Memory B cell (primary cell): ENCODE measurements around the gene GNAZ.
"Not testable (repeated sequence)": the region's sequence is repeated elsewhere in the genome, so short reads cannot be mapped to it uniquely, and the experiment has no call there.

Source experiments
- ATAC-seq: fragments of 150-1000 bp; cut with Tn5 transposase; 2 replicates; pipeline ENCODE4 v1.10.0; 2021; ENCODE audit warnings: low read depth, mild to moderate bottlenecking, moderate library complexity
- DNase-seq, 2 donors: peaks; one replicate each; pipeline ENCODE4 v3.0.0; 2022; ENCODE audit warnings: low spot score in 2 of 2
- H3K27ac Mint-ChIP-seq: one replicate; pipeline ENCODE4 v1.8.0; 2022; ENCODE audit warnings: mild to moderate bottlenecking, moderate library complexity, mixed read lengths
- H3K27me3 Mint-ChIP-seq: one replicate; pipeline ENCODE4 v1.8.0; 2022; ENCODE audit warnings: mixed read lengths
- H3K36me3 Mint-ChIP-seq: one replicate; pipeline ENCODE4 v1.8.0; 2022; ENCODE audit warnings: mild to moderate bottlenecking, mixed read lengths
- H3K4me1 Mint-ChIP-seq: one replicate; pipeline ENCODE4 v1.8.0; 2022; ENCODE audit warnings: mixed read lengths
- H3K4me3 Mint-ChIP-seq: one replicate; pipeline ENCODE4 v1.8.0; 2022; ENCODE audit warnings: mild to moderate bottlenecking, moderate library complexity, mixed read lengths
- H3K9me3 Mint-ChIP-seq: one replicate; pipeline ENCODE4 v1.8.0; 2022; ENCODE audit warnings: mixed read lengths

GNAZ gene

DNA sequence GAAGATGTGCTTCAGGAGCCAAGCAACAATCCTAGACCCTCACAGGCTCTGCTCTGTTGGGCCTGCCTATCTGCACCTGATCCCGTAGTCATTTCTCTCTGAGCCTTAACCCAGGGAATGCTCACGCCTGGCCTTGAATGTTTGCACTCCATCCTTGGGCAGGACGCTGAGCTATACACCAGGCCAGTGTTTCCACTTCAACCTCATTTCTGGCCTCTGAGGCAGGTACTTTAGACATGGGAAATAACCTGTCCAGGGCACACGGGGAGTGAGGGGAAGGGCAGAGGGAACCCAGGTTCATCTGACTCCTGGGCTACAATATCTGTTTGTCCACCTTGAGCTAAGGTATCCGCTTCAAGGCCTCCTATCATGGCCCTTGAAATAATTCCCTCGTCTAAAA lies 61.6 kb downstream of the GNAZ start:
- no peak for DNase-seq
- no peaks in the 10 kb centered on the region for H3K9me3 Mint-ChIP-seq
- no peak overlapping the region for H3K4me3 Mint-ChIP-seq
- ATAC-seq: no peak
- H3K27me3 Mint-ChIP-seq: no peaks in the 10 kb centered on the region
- H3K27ac Mint-ChIP-seq: no peak overlapping the region
- H3K36me3 Mint-ChIP-seq: no peaks in the 10 kb centered on the region
- peaks cover 10% of the 10 kb centered on the region for H3K4me1 Mint-ChIP-seq

DNA sequence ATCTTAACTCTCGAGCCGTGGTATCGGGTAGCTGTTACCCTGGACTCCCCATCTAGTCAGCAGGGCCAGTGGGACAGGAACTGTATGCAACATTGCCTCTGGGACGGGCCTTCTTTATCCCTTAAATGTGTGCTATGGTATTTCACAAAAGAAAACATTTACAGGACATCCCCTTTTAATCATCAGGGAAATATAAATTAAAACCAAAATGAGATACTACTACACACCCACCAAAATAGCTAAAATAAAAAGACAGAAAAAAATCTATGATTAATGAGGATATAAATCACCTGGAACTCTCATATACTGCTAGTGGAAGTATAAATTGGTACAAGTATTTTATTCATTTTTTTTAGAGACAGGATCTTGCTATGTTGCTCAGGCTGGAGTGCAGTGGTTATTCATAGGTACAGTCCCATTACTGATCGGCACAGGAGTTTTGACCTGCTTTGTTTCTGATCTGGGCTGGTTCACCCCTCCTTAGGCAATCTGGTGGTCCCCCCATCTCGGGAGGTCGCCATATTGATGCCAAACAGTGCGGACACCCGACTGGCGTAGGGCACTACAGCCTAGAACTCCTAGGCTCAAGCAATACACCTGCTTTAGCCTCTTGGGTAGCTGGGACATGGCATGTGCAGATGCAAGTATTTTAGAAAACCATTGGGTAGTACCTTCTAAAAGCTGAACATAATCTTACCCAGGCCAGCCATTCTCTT lies 62.2 kb downstream of the GNAZ start:
- no peak for DNase-seq
- H3K4me3 Mint-ChIP-seq: no peak overlapping the region
- no peaks in the 10 kb centered on the region for H3K36me3 Mint-ChIP-seq
- no peak overlapping the region for H3K27ac Mint-ChIP-seq
- H3K27me3 Mint-ChIP-seq: no peaks in the 10 kb centered on the region
- no peak for ATAC-seq
- H3K4me1 Mint-ChIP-seq: peaks cover 10% of the 10 kb centered on the region
- H3K9me3 Mint-ChIP-seq: no peaks in the 10 kb centered on the region

DNA sequence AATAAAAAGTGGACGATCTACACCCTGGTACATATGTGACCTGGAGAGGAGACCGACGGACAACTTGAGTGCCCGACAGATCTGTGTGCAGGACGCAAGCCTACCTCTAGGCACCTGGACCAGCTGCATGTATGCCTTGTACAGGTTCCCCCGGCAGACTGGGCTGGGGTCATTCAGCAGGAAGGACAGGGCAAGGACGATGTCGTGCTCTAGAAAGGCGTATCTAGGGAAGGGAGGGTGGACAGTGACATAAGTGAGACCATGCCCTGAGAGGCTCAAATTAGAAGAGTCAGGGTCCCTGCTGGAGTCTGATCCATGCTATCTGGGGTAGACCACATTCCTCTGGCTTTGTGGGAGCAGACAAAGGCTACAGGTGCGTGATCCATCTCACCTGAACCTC lies 63.6 kb downstream of the GNAZ start:
- DNase-seq (no peak), ATAC-seq (no peak)
- H3K36me3 Mint-ChIP-seq: no peaks in the 10 kb centered on the region
- no peak overlapping the region for H3K4me3 Mint-ChIP-seq
- H3K27ac Mint-ChIP-seq: no peak overlapping the region
- H3K27me3 Mint-ChIP-seq: no peaks in the 10 kb centered on the region
- H3K9me3 Mint-ChIP-seq: no peaks in the 10 kb centered on the region
- H3K4me1 Mint-ChIP-seq: peaks cover 11% of the 10 kb centered on the region

DNA sequence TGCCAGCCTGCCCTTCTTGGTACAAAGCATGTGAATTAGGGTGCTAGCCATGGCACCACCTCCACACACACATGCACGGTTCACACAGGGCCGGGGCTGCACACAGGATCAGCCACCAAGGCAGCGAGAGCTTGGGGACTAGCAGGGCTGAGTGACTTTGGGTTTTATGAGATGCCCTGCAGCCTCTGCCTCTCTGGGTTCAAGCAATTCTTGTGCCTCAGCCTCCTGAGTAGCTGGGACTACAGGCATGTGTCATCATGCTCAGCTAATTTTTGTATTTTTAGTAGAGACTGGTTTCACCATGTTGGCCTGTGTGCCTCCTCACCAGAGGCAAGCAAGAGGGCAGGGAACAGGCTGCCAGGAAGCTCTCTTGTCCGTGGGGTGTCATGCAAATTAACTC lies 66.7 kb downstream of the GNAZ start:
- Mint-ChIP-seq H3K27ac (peak overlapping the region; percentile 96), H3K4me1 (peaks cover 15% of the 10 kb centered on the region)
- H3K9me3 Mint-ChIP-seq, H3K4me3 Mint-ChIP-seq, H3K27me3 Mint-ChIP-seq, ATAC-seq, H3K36me3 Mint-ChIP-seq, DNase-seq: not testable (repeated sequence)

DNA sequence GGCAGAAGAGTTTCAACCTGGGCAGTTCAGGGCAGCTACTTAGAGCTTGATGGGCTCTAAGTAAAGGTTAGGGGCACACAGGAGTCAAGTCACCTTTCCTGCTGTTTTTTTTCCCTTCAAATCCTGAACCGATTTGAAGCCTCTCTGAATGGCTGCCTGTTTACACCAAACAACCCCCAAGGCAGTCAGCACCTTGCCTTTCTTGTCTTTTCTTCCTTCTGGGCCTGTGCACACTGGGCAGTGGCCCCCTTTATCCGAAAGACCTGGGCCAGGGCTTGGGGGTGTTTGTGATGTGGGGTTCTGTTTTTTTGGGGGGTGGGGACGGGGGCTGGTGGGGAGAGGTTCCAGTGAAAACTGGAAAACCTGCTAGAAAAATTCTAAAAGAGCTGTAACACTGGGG lies 67.1 kb downstream of the GNAZ start:
- DNase-seq: no peak

DNA sequence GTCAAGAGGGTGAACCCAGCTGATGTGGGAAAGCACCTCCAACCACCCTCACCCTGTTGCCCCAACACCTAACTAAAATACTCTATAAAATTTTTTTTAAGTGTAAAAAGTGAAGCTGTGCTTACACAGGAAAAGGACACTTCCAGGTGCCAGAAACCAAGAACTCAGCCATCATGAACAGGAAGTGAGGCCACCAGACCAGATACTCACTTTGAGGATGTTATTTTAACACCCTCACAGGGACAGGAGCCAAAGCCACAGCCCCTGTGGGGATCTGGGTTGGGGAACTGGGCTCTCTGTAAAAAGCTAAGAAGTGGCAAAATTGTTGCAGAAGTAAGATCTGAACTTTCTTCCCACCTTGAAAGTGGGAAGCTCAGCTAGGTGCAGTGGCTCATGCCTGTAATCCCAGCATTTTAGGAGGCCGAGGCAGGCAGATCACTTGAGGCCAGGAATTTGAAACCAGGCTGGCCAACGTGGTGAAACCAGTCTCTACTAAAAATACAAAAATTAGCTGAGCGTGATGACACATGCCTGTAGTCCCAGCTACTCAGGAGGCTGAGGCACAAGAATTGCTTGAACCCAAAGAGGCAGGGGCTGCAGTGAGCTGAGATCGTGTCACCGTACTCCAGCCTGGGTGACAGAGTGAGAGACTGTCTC lies 67.7 kb downstream of the GNAZ start:
- Mint-ChIP-seq H3K4me3 (peak overlapping the region; percentile 69), H3K4me1 (peaks cover 22% of the 10 kb centered on the region), H3K27ac (peak overlapping the region; percentile 96), H3K9me3 (no peaks in the 10 kb centered on the region), H3K27me3 (no peaks in the 10 kb centered on the region), H3K36me3 (no peaks in the 10 kb centered on the region)
- peak; percentile 59 for ATAC-seq
- DNase-seq: peak; percentile 44 to 60

More for the DNA sequence above, 67.1 kb downstream of the GNAZ start:
- no peak for ATAC-seq
- Mint-ChIP-seq H3K4me1 (peaks cover 18% of the 10 kb centered on the region), H3K27me3 (no peaks in the 10 kb centered on the region), H3K4me3 (no peak overlapping the region), H3K27ac (peak overlapping the region; percentile 96), H3K9me3 (no peaks in the 10 kb centered on the region), H3K36me3 (no peaks in the 10 kb centered on the region)

DNA sequence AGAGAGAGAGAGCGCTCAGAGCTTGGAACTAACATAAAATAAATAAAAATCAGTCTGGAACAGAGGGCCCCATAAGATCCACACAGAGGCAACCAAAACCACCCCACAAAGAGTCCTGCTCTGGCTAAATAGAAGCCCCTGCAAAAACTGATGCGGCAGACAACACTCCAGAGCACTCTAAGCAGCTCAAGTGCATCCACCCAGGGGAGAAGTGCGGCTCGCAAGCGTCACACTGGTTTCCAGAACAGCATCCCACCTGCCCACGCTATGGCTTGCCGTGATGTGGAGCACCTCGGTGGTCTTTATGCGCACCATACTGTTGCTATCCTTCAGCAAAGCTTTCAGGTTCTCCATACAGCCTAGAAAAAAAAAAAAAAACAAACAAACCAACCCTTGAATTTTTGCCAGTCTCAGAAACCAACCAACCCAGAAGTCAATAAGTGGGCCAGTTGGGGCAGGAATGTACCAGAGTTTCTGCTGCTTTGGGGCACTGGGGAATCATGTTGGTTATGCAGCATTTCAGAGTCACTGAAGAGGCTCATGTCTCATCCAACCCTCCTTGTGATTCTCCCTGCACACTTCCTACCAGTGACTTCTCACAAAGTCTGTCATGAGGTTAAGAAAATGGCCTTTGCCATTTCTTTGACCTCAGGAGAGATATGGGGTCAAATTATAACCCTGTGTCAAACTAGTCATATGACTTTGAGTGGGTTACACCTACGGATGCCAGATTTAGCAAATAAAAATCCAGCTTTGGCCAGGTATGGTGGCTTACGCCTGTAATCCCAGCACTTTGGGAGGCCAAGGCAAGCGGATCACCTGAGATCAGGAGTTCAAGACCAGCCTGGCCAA lies 68.5 kb downstream of the GNAZ start:
- ATAC-seq (no peak), DNase-seq (no peak)
- Mint-ChIP-seq H3K4me1 (peaks cover 25% of the 10 kb centered on the region), H3K27ac (peak overlapping the region; percentile 96), H3K4me3 (peak overlapping the region; percentile 69), H3K36me3 (no peaks in the 10 kb centered on the region), H3K9me3 (no peaks in the 10 kb centered on the region), H3K27me3 (no peaks in the 10 kb centered on the region)

DNA sequence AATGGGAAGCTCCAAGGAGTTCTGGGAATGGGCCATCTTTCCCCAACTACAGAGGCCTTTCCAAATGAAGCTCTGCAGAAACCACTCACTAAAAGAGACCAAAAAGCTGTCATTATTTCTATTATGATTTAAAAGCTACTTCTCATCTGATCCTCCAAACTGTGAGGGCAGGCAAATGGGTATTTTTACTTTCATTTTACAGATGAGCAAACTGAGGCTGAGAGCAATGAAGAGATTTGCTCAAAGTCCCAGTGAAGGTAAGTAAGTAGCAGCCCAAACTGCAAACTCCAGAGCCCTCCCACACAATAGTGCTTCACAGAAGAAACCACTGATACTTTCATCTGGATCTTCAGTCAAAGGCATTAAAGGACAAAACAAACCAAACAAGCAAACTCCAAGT lies 70.1 kb downstream of the GNAZ start:
- Mint-ChIP-seq H3K4me3 (no peak overlapping the region), H3K36me3 (no peaks in the 10 kb centered on the region), H3K27ac (no peak overlapping the region), H3K27me3 (no peaks in the 10 kb centered on the region), H3K9me3 (no peaks in the 10 kb centered on the region), H3K4me1 (peaks cover 28% of the 10 kb centered on the region)
- ATAC-seq (no peak), DNase-seq (no peak)

DNA sequence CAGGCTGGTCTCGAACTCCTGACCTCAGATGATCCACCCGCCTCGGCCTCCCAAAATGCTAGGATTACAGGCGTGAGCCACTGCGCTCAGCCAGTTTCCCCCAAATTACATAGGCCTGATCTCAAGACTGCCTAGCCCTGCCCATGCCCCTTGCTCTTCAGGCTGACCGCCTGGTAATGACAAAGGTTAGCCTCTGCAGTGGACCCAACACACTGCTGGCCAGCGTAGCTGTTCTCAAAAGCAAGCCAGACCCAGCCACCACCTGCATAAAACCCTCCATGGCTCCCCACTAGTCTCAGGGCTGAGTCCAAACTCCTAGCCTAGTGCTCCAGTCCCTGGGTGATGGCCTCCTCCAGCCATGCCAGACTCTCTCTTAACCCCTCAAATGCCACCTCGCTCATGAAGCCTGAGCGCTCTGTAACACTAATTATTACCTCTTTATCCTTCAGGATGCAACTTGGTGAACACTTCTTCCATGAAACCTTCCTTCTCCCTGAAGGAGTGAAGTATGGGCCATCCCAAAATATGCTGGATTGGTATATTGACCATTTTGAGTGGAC lies 72.3 kb downstream of the GNAZ start:
- H3K4me1 Mint-ChIP-seq: peaks cover 22% of the 10 kb centered on the region
- no peak for ATAC-seq

DNA sequence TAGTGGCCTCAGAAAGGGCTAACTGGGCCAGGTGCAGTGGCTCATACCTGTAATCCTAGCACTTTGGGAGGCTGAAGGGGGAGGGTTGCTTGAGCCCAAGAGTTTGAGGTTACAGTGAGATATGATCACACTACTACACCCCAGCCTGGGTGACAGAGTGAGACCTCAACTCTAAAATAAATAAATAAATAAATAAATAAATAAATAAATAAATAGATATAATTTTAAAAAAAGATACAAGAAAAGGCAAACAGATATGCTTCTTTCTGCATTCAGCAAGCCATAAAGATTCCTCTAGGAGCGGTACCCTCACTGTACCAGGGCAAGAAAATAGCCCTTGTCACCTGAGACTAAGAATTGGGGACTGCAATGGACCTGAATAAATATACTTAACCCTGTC lies 72.8 kb downstream of the GNAZ start:
- H3K36me3 Mint-ChIP-seq: no peaks in the 10 kb centered on the region
- ATAC-seq (no peak), DNase-seq (no peak)
- no peaks in the 10 kb centered on the region for H3K9me3 Mint-ChIP-seq
- H3K27ac Mint-ChIP-seq: peak overlapping the region; percentile 98
- no peak overlapping the region for H3K4me3 Mint-ChIP-seq
- peaks cover 20% of the 10 kb centered on the region for H3K4me1 Mint-ChIP-seq
- no peaks in the 10 kb centered on the region for H3K27me3 Mint-ChIP-seq

More for the DNA sequence above, 72.3 kb downstream of the GNAZ start:
- no peaks in the 10 kb centered on the region for H3K9me3 Mint-ChIP-seq
- peak overlapping the region; percentile 98 for H3K27ac Mint-ChIP-seq
- no peaks in the 10 kb centered on the region for H3K27me3 Mint-ChIP-seq
- no peak for DNase-seq
- H3K4me3 Mint-ChIP-seq: peak overlapping the region; percentile 76
- H3K36me3 Mint-ChIP-seq: no peaks in the 10 kb centered on the region

DNA sequence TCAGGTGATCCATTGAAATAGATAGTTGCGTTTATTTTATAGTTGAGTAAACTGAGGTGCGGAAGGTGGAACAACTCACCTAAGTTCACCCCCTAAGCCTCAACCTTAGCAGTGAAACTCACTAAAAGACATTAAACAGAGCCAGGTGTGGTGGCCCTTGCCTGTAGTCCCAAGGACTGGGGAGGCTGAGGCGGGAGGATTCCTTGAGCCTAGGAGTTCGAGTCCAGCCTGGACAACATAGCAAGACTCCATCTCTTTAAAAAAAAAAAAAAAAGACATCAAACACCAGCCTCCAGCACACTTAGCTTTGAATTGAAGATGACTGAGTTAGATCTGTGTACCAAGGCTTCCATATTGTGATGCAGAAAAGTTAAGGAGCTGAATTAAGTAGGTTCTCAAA lies 74.1 kb downstream of the GNAZ start:
- Mint-ChIP-seq H3K27me3 (no peaks in the 10 kb centered on the region), H3K36me3 (no peaks in the 10 kb centered on the region), H3K4me1 (peaks cover 16% of the 10 kb centered on the region), H3K9me3 (no peaks in the 10 kb centered on the region), H3K27ac (peak overlapping the region; percentile 98), H3K4me3 (peak overlapping the region; percentile 86)
- DNase-seq: no peak
- no peak for ATAC-seq

DNA sequence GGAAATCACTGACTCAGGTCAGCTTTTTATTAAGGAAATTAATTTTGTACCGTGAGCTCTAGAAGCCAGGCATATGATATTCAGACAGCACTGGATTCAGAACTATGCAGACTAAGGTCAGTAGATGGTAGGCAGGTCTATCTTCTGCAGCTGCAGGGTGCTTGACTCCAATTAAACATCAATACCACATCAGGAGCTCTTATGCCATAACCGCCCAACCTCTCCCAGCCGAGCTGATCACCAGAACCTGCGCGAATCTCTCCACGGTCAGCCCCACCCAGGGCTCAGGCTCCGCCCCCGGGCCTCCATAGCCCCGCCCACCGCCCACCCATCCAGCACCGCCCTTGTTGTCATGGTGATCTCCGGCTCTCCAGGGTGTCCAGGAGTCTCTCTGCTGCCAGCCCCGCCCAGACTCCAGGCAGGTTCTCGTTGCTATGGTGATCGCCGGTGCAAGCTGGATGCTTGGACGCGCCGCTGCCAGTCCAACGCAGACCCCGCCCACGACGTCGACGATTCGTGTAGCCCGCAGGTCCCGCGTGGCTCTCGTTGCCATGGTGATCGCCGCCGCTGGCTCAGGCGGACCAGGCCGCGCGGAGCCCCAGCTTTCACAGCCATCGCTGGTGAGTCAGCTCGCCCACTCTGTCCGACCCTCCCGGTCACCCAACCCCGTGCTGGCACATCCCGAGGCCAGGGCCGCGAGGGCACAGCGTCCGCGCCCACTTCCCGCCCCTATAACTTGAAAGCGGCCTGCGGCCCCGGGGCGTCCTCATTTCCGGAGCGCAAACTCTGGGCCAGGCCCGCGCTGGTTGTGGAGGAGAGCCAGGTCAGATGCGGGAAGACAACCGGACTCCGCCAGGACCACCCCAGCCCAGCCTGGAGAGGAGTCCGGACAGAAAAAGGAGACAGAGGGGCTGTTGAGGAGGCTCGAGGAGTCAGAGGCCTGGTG lies 74.9 kb downstream of the GNAZ start, which contains the start of gene RAB36:
TSS of gene RAB36 (plus strand) at position 546 of the 946 bp plus-strand sequence. CDS start 1,140 bp downstream, outside the sequence.
- Mint-ChIP-seq H3K27me3 (no peaks in the 10 kb centered on the region), H3K4me3 (peak within 1 kb of the TSS; percentile 86), H3K4me1 (peaks cover 21% of the 10 kb centered on the region), H3K36me3 (no peaks in the 10 kb centered on the region), H3K27ac (peak within 1 kb of the TSS; percentile 98), H3K9me3 (no peaks in the 10 kb centered on the region)
- peak; percentile 96 to 97 for DNase-seq
- ATAC-seq: peak; percentile 64

DNA sequence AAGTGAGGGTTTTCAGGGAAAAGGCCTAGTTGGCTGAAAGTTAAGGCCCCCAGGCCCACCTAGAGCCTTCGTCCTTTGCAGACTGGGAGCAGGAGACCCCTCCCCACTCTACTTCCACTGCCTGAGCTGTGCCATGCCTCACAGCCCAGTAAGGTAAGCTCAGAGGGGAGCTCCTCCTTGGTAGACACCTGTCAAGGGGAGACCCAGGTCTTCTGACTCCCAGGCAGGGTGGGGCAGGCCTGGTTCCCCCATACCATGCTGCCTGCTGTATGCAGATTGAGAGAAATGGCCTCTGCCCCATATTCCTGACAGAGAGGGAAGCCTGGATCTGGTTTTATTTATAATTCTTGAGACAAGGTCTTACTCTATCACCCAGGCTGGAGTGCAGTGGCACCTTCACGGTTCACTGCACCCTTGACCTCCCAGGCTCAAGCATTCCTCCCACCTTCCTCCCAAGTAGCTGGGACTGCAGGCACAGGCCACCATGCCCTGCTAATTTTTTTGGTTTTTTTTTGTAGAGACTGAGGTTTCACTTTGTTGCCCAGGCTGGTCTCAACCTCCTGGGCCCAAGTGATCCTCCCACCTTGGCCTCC lies 75.7 kb downstream of the GNAZ start:
- Mint-ChIP-seq H3K27ac (peak overlapping the region; percentile 98), H3K4me1 (peaks cover 21% of the 10 kb centered on the region), H3K27me3 (no peaks in the 10 kb centered on the region), H3K4me3 (peak overlapping the region; percentile 86), H3K36me3 (no peaks in the 10 kb centered on the region), H3K9me3 (no peaks in the 10 kb centered on the region)
- no peak for DNase-seq
- ATAC-seq: no peak
